PFSK-1 (cell line): Measurements from ENCODE around the gene ANXA6.

ENCODE experiments used
- FOXP2 ChIP-seq: optimal IDR thresholded peaks from 2 replicates; pipeline ENCODE3; 2011; ENCODE audit warnings: borderline replicate concordance, control low read depth, inconsistent platforms; ENCODE audit not compliant: insufficient read depth; ENCODE audit errors: extremely low read length, extremely low read depth
- POLR2AphosphoS5 ChIP-seq: IDR thresholded peaks from 2 replicates; pipeline ENCODE4 v1.6.1; 2012; ENCODE audit warnings: low read depth, mild to moderate bottlenecking, control low read depth, low read length, moderate library complexity
- REST ChIP-seq, 2 experiments: IDR thresholded peaks; 2 replicates each; pipeline versions ENCODE4 v1.6.1 to v1.8.0; 2011 to 2012; ENCODE audit warnings: low read depth in 2 of 2, low read length in 2 of 2, control low read depth in 1 of 2, inconsistent platforms in 1 of 2, mild to moderate bottlenecking in 1 of 2, moderate library complexity in 1 of 2; ENCODE audit not compliant: insufficient read depth in 1 of 2
- SIN3A ChIP-seq: IDR thresholded peaks from 2 replicates; pipeline ENCODE4 v1.6.1; 2012; ENCODE audit warnings: mild to moderate bottlenecking, low read length, moderate library complexity, borderline replicate concordance; ENCODE audit not compliant: insufficient read depth
- TAF1 ChIP-seq: IDR thresholded peaks from 2 replicates; pipeline ENCODE4 v1.6.1; 2012; ENCODE audit warnings: low read length, control low read depth, borderline replicate concordance; ENCODE audit not compliant: insufficient read depth

Gene ANXA6

GRCh38 chr5:151085517-151086041, 72.0 kb downstream of the ANXA6 start:
- TF ChIP-seq POLR2AphosphoS5 (no peak), FOXP2 (no peak), SIN3A (no peak), TAF1 (no peak), REST (IDR thresholded peaks at IDR 0.05; ENCODE audit: insufficient read depth in 1 of 2, low read depth in 2 of 2, low read length in 2 of 2) (no peak)

GRCh38 chr5:151084363-151084762, 73.2 kb downstream of the ANXA6 start:
- TF ChIP-seq SIN3A (no peak), REST (IDR thresholded peaks at IDR 0.05; ENCODE audit: insufficient read depth in 1 of 2, low read depth in 2 of 2, low read length in 2 of 2) (no peak)

GRCh38 chr5:151083081-151083676, 74.4 kb downstream of the ANXA6 start:
- TF ChIP-seq FOXP2 (no peak), REST (IDR thresholded peaks at IDR 0.05; ENCODE audit: insufficient read depth in 1 of 2, low read depth in 2 of 2, low read length in 2 of 2) (no peak), SIN3A (no peak), TAF1 (no peak), POLR2AphosphoS5 (no peak)

- TF ChIP-seq TAF1 = no peak
- TF ChIP-seq REST (IDR thresholded peaks at IDR 0.05; ENCODE audit: insufficient read depth in 1 of 2, low read depth in 2 of 2, low read length in 2 of 2) = no peak
- no peak for TF ChIP-seq SIN3A
- TF ChIP-seq FOXP2 = no peak
- no peak for TF ChIP-seq POLR2AphosphoS5
These were observed 75.2 kb downstream of the ANXA6 start for GRCh38 chr5:151082282-151082902.
